WERI-Rb-1 (cell line): Measurements from ENCODE around the gene CCDC80.

Source experiments
- DNase-seq: peaks from one replicate; pipeline ENCODE4 v3.0.0-alpha.2; 2020
- H3K27ac ChIP-seq: fragments of 250-450 bp; sonication (Bioruptor Pico); 2 replicates; pipeline ENCODE4 v1.5.1; 2020; ENCODE audit warnings: mild to moderate bottlenecking, moderate library complexity
- H3K27me3 ChIP-seq: fragments of 250-450 bp; sonication (Bioruptor Pico); 2 replicates; pipeline ENCODE4 v1.5.1; 2021; ENCODE audit warnings: mild to moderate bottlenecking, low read depth, moderate library complexity; ENCODE audit not compliant: insufficient read depth, severe bottlenecking
- H3K36me3 ChIP-seq: fragments of 250-450 bp; sonication (Bioruptor Pico); 2 replicates; pipeline ENCODE4 v1.5.1; 2020; ENCODE audit warnings: mild to moderate bottlenecking, moderate library complexity
- H3K4me3 ChIP-seq: 2 replicates; pipeline ENCODE4 v1.5.1; 2011; ENCODE audit warnings: low read depth, mild to moderate bottlenecking, control low read depth, low read length
- H3K9me3 ChIP-seq: fragments of 250-450 bp; sonication (Bioruptor Pico); 2 replicates; pipeline ENCODE4 v1.5.1; 2021; ENCODE audit warnings: mild to moderate bottlenecking, moderate library complexity; ENCODE audit not compliant: severe bottlenecking
- CTCF ChIP-seq: IDR thresholded peaks from 2 replicates; pipeline ENCODE4 v1.5.1; 2011; ENCODE audit warnings: low read depth, mild to moderate bottlenecking, control low read depth, inconsistent platforms, low read length

Gene CCDC80

GRCh38 chr3:112605285-112605684, 35.7 kb downstream of the CCDC80 start:
- no peak for DNase-seq
- Histone ChIP-seq H3K27ac (no peak overlapping the region), H3K36me3 (no peaks in the 10 kb centered on the region)

GRCh38 chr3:112604536-112604935, 36.4 kb downstream of the CCDC80 start:
- no peak overlapping the region for H3K27ac ChIP-seq
- no peak for TF ChIP-seq CTCF
- no peaks in the 10 kb centered on the region for H3K9me3 ChIP-seq
- H3K27me3 ChIP-seq = no peaks in the 10 kb centered on the region
- H3K4me3 ChIP-seq = no peak overlapping the region
- no peak for DNase-seq
- no peaks in the 10 kb centered on the region for H3K36me3 ChIP-seq

More at GRCh38 chr3:112605285-112605684, 35.7 kb downstream of the CCDC80 start:
- no peak for TF ChIP-seq CTCF
- H3K27me3 ChIP-seq = no peaks in the 10 kb centered on the region
- no peak overlapping the region for H3K4me3 ChIP-seq
- H3K9me3 ChIP-seq = no peaks in the 10 kb centered on the region

- Histone ChIP-seq H3K9me3 (no peaks in the 10 kb centered on the region), H3K4me3 (no peak overlapping the region), H3K27me3 (no peaks in the 10 kb centered on the region), H3K27ac (no peak overlapping the region), H3K36me3 (no peaks in the 10 kb centered on the region)
- TF ChIP-seq CTCF = no peak
- no peak for DNase-seq
These were observed 38.6 kb downstream of the CCDC80 start for GRCh38 chr3:112602217-112602838.

GRCh38 chr3:112598731-112599130, 42.2 kb downstream of the CCDC80 start:
- no peaks in the 10 kb centered on the region for H3K27me3 ChIP-seq
- no peaks in the 10 kb centered on the region for H3K9me3 ChIP-seq
- DNase-seq = no peak
- H3K27ac ChIP-seq = no peak overlapping the region
- no peaks in the 10 kb centered on the region for H3K36me3 ChIP-seq
- TF ChIP-seq CTCF = no peak
- H3K4me3 ChIP-seq = no peak overlapping the region

GRCh38 chr3:112597945-112598344, 43.0 kb downstream of the CCDC80 start:
- Histone ChIP-seq H3K36me3 (no peaks in the 10 kb centered on the region), H3K9me3 (no peaks in the 10 kb centered on the region), H3K4me3 (no peak overlapping the region), H3K27ac (no peak overlapping the region), H3K27me3 (no peaks in the 10 kb centered on the region)
- TF ChIP-seq CTCF = no peak
- DNase-seq = no peak

GRCh38 chr3:112594856-112595255, 46.1 kb downstream of the CCDC80 start:
- no peak for TF ChIP-seq CTCF
- Histone ChIP-seq H3K27ac (no peak overlapping the region), H3K9me3 (no peaks in the 10 kb centered on the region), H3K4me3 (no peak overlapping the region), H3K27me3 (no peaks in the 10 kb centered on the region), H3K36me3 (no peaks in the 10 kb centered on the region; the same call in 1 of the 2 replicates)
- no peak for DNase-seq
